Uterus (tissue), 4 donors: ENCODE results near the gene HTR4. TPM values are rescaled to one million over a fixed set of nuclear protein-coding genes. Genes with fewer than 3 reads are reported as not detected.

Experiments
- DNase-seq, 2 donors: peaks; one replicate each; pipeline ENCODE4 v3.0.0-alpha.2; 2019 to 2020
- H3K27ac ChIP-seq, 2 donors: fragments of 200-600 bp; sonication (generic); 1 replicate in 1 of 2; 2 replicates in 1 of 2; pipeline ENCODE4 v1.5.1; 2016 to 2018
- H3K27me3 ChIP-seq, 2 donors: fragments of 200-600 bp; sonication (generic); one replicate each; pipeline ENCODE4 v1.5.1; 2018 to 2019; ENCODE audit warnings: control low read depth in 1 of 2
- H3K36me3 ChIP-seq, 2 donors: fragments of 200-600 bp; sonication (generic); one replicate each; pipeline ENCODE4 v1.5.1; 2019; ENCODE audit warnings: control low read depth in 1 of 2
- H3K4me1 ChIP-seq, 2 donors: fragments of 200-600 bp; sonication (generic); one replicate each; pipeline ENCODE4 v1.5.1; 2018 to 2019; ENCODE audit warnings: control low read depth in 1 of 2
- H3K4me3 ChIP-seq, 2 donors: fragments of 200-600 bp; sonication (generic); 1 replicate in 1 of 2; 2 replicates in 1 of 2; pipeline ENCODE4 v1.5.1; 2018 to 2019; ENCODE audit warnings: mild to moderate bottlenecking in 1 of 2
- H3K9me3 ChIP-seq, 2 donors: fragments of 200-600 bp; sonication (generic); one replicate each; pipeline ENCODE4 v1.5.1; 2019; ENCODE audit warnings: control low read depth in 1 of 2
- CTCF ChIP-seq, 4 experiments: fragments of 200-600 bp in 2 of 4; fragments of 450-650 bp in 2 of 4; sonication (generic) in 2 of 4; IDR thresholded peaks; one replicate each; pipeline ENCODE4 v1.5.1; 2016 to 2019; ENCODE audit warnings: antibody characterized with exemption in 4 of 4, mild to moderate bottlenecking in 2 of 4, moderate library complexity in 1 of 4
- POLR2A ChIP-seq, 2 donors: fragments of 450-650 bp; IDR thresholded peaks; one replicate each; pipeline ENCODE4 v1.6.1; 2016; ENCODE audit warnings: antibody characterized with exemption in 2 of 2, mild to moderate bottlenecking in 1 of 2, moderate library complexity in 1 of 2
- intact Hi-C: fragments of 100-400 bp; cut with DNase I; formaldehyde crosslinking; loops from one replicate; pipeline ENCODE4 v1.15.1; 2023; ENCODE audit warnings: low total_unique reads
- total RNA-seq, 4 donors: library from RNA; depleted of rRNA in 3 of 4; stranded (reverse); fragments of >200 nt in 3 of 4; gene quantifications; one replicate each; pipeline versions ENCODE4 v1.1.0 to v1.2.4, GENCODE V29; 2014 to 2023
- donor health status: DM: yes; HTN: yes; CAD: no.

HTR4 gene
- total RNA-seq, 4 donors from 2014 or later = 0.26 to 0.40 TPM; not detected in 2

GRCh38 chr5:148497757-148498156 lies 156.6 kb downstream of the HTR4 start:
- Histone ChIP-seq H3K4me1 (no peaks in the 10 kb centered on the region), H3K9me3 (no peaks in the 10 kb centered on the region), H3K4me3 (no peak overlapping the region), H3K27ac (no peak overlapping the region), H3K27me3 (no peaks in the 10 kb centered on the region), H3K36me3 (no peaks in the 10 kb centered on the region)
- no peak for DNase-seq
- intact Hi-C loops = no loop called here
- no peak for TF ChIP-seq POLR2A (IDR thresholded peaks at IDR 0.05)
- no peak for TF ChIP-seq CTCF (IDR thresholded peaks at IDR 0.05)

- DNase-seq = no peak
- intact Hi-C loops = no loop called here
- no peak for TF ChIP-seq POLR2A (IDR thresholded peaks at IDR 0.05)
- TF ChIP-seq CTCF (IDR thresholded peaks at IDR 0.05) = no peak
- Histone ChIP-seq H3K36me3 (no peaks in the 10 kb centered on the region), H3K9me3 (no peaks in the 10 kb centered on the region), H3K4me1 (no peaks in the 10 kb centered on the region), H3K4me3 (no peak overlapping the region), H3K27ac (no peak overlapping the region), H3K27me3 (no peaks in the 10 kb centered on the region)
These were observed 162.0 kb downstream of the HTR4 start for GRCh38 chr5:148492351-148492750.

- Histone ChIP-seq H3K4me1 (no peaks in the 10 kb centered on the region), H3K27me3 (no peaks in the 10 kb centered on the region), H3K27ac (no peak overlapping the region), H3K4me3 (no peak overlapping the region), H3K36me3 (no peaks in the 10 kb centered on the region), H3K9me3 (no peaks in the 10 kb centered on the region)
- TF ChIP-seq POLR2A (IDR thresholded peaks at IDR 0.05) (no peak), CTCF (IDR thresholded peaks at IDR 0.05) (no peak)
- intact Hi-C loops = no loop called here
- no peak for DNase-seq
These were observed 162.5 kb downstream of the HTR4 start for GRCh38 chr5:148491793-148492184.

- no peak for TF ChIP-seq CTCF (IDR thresholded peaks at IDR 0.05)
- no peak for TF ChIP-seq POLR2A (IDR thresholded peaks at IDR 0.05)
- H3K27me3 ChIP-seq = no peaks in the 10 kb centered on the region
- no peak overlapping the region for H3K27ac ChIP-seq
- no peaks in the 10 kb centered on the region for H3K36me3 ChIP-seq
- no peak for DNase-seq
- no peak overlapping the region for H3K4me3 ChIP-seq
- intact Hi-C loops = no loop called here
- no peaks in the 10 kb centered on the region for H3K4me1 ChIP-seq
- H3K9me3 ChIP-seq = no peaks in the 10 kb centered on the region
These were observed 163.1 kb downstream of the HTR4 start for GRCh38 chr5:148491015-148491792.

GRCh38 chr5:148488757-148489156 lies 165.6 kb downstream of the HTR4 start:
- Histone ChIP-seq H3K36me3 (no peaks in the 10 kb centered on the region), H3K27ac (no peak overlapping the region), H3K27me3 (no peaks in the 10 kb centered on the region), H3K4me1 (no peaks in the 10 kb centered on the region), H3K4me3 (no peak overlapping the region), H3K9me3 (no peaks in the 10 kb centered on the region)
- DNase-seq = no peak
- TF ChIP-seq POLR2A (IDR thresholded peaks at IDR 0.05) (no peak), CTCF (IDR thresholded peaks at IDR 0.05) (no peak)
- intact Hi-C loops = no loop called here
